ENCODE results near the gene COBL. TPM values are rescaled to one million over a fixed set of nuclear protein-coding genes. Genes with fewer than 3 reads are reported as not detected.

Gene COBL
- total RNA-seq, 2 donors from 2014 or later: 1.4 to 1.6 TPM

DNA sequence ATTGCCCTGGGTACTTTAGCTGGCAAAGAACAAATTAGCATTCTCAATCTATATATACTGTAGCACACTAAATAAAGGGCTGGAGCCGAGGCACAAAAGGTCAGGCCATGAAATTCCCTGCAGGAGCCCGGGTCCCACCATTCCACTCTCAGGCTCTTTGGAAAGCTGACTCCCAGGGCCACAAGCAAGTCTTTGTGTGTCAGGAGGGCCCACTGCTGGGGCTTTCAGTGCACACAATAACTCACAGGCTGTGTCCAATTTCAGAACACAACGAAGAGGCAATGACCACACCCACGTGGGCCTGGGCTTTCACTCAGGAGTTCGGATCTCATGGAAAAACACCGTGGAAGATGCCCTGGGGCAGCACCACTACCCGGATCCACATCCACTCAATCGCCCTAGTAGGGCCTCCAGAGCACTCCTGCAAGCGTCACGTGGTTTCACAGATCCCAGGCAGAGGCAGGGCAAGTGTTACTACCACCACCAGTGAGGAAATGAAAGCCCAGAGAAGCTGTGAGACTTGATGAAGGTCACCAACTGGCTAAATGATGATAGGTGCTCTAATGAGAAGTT, 60.3 kb downstream of the COBL start:
- H3K27me3 ChIP-seq (replicated peaks; ENCODE audit: insufficient read depth): no peaks in the 10 kb centered on the region
- H3K27ac ChIP-seq: no peak overlapping the region
- no peaks in the 10 kb centered on the region for H3K36me3 ChIP-seq
- no peak overlapping the region for H3K4me3 ChIP-seq
- H3K4me1 ChIP-seq (ENCODE audit: control insufficient read depth in 1 of 2, low read depth in 2 of 2): no peaks in the 10 kb centered on the region
- H3K9me3 ChIP-seq: no peaks in the 10 kb centered on the region
- TF ChIP-seq, protein P1, sequence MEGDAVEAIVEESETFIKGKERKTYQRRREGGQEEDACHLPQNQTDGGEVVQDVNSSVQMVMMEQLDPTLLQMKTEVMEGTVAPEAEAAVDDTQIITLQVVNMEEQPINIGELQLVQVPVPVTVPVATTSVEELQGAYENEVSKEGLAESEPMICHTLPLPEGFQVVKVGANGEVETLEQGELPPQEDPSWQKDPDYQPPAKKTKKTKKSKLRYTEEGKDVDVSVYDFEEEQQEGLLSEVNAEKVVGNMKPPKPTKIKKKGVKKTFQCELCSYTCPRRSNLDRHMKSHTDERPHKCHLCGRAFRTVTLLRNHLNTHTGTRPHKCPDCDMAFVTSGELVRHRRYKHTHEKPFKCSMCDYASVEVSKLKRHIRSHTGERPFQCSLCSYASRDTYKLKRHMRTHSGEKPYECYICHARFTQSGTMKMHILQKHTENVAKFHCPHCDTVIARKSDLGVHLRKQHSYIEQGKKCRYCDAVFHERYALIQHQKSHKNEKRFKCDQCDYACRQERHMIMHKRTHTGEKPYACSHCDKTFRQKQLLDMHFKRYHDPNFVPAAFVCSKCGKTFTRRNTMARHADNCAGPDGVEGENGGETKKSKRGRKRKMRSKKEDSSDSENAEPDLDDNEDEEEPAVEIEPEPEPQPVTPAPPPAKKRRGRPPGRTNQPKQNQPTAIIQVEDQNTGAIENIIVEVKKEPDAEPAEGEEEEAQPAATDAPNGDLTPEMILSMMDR (IDR thresholded peaks at IDR 0.05): no peak
- ATAC-seq (ENCODE audit: insufficient number of reproducible peaks, low FRiP score, low read depth) (no peak), DNase-seq (ENCODE audit: low spot score) (no peak)

DNA sequence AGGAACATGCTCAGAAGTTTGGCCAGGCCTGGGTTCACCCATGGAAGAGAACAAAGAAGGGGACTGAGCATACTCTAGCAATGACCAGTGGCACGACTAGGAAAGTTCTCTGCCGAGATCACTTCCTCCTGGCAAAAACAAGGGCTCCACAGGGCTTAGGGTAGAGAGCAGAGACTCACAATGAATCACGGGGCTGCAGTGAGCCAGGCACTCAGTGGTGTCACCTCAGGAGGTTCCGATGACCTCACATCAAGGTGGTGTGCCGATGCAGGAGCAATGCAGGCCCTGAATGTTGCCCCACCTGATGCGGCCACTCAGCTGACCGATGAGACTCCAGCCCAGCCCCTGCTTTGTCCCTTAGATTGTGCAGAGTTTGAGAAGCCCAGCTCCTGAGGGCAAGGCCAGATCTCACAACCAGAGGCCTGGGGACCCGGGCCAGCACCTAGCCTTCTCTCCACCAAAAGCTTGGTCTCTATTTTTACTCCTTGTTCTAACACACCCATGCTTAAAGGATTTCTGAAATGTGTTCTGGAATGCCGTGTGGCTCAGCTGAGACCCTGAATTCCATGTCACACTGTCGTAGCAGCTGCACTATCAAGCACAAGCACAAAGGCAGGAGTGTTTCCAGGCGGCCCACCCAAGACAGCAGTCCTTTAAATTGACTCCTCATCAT, 60.9 kb downstream of the COBL start:
- no peaks in the 10 kb centered on the region for H3K9me3 ChIP-seq
- H3K36me3 ChIP-seq: no peaks in the 10 kb centered on the region
- no peaks in the 10 kb centered on the region for H3K27me3 ChIP-seq (replicated peaks; ENCODE audit: insufficient read depth)
- no peak overlapping the region for H3K27ac ChIP-seq
- DNase-seq (ENCODE audit: low spot score) (no peak), ATAC-seq (ENCODE audit: insufficient number of reproducible peaks, low FRiP score, low read depth) (no peak)
- H3K4me3 ChIP-seq: no peak overlapping the region
- H3K4me1 ChIP-seq (ENCODE audit: control insufficient read depth in 1 of 2, low read depth in 2 of 2): no peaks in the 10 kb centered on the region
- TF ChIP-seq, protein P1 (IDR thresholded peaks at IDR 0.05): no peak

DNA sequence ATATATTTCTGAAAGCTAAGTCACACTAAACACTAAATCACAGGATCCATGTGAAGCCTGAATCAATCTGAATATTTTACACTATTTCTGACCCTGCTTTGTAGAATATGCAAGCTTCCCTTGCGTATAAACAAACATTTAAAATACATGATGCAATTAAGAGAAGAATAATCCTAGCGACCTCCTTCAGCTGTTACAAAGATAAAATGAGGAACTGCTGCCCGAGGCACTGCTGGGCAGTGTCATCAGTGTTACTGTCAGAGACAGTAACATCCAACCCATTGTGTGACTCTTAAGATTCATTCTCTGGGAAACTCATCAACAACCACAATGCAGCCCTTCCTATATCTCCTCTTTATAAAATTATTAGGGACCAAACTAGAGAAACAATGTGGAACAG, 61.6 kb downstream of the COBL start:
- TF ChIP-seq, protein P1 (IDR thresholded peaks at IDR 0.05): no peak
- Histone ChIP-seq H3K4me3 (no peak overlapping the region), H3K27ac (no peak overlapping the region), H3K36me3 (no peaks in the 10 kb centered on the region), H3K9me3 (no peaks in the 10 kb centered on the region), H3K4me1 (ENCODE audit: control insufficient read depth in 1 of 2, low read depth in 2 of 2) (no peaks in the 10 kb centered on the region), H3K27me3 (replicated peaks; ENCODE audit: insufficient read depth) (no peaks in the 10 kb centered on the region)
- DNase-seq (ENCODE audit: low spot score) (no peak), ATAC-seq (ENCODE audit: insufficient number of reproducible peaks, low FRiP score, low read depth) (no peak)

DNA sequence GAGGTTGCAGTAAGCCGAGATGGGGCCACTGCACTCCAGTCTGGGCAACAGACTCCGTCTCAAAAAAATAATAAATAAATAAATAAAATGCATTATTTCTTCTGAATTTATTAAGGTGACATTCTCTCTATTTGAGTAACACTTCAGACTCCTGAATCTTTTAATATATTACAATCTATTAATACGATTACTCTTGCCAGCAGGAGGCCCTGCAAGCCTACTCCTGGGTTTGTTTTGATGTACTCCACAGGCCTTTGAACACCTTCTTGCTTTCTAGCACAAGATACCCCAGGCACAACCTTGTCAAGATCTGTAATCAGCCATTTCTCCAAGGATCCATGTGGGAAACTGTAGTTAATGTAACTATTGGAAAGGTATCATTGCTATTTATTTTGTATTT, 63.5 kb downstream of the COBL start:
- H3K27ac ChIP-seq: no peak overlapping the region
- TF ChIP-seq, protein P1 (IDR thresholded peaks at IDR 0.05): no peak
- ATAC-seq (ENCODE audit: insufficient number of reproducible peaks, low FRiP score, low read depth) (no peak), DNase-seq (ENCODE audit: low spot score) (no peak)
- H3K27me3 ChIP-seq (replicated peaks; ENCODE audit: insufficient read depth): no peaks in the 10 kb centered on the region
- no peaks in the 10 kb centered on the region for H3K4me1 ChIP-seq (ENCODE audit: control insufficient read depth in 1 of 2, low read depth in 2 of 2)
- H3K9me3 ChIP-seq: no peaks in the 10 kb centered on the region
- H3K36me3 ChIP-seq: no peaks in the 10 kb centered on the region
- no peak overlapping the region for H3K4me3 ChIP-seq

DNA sequence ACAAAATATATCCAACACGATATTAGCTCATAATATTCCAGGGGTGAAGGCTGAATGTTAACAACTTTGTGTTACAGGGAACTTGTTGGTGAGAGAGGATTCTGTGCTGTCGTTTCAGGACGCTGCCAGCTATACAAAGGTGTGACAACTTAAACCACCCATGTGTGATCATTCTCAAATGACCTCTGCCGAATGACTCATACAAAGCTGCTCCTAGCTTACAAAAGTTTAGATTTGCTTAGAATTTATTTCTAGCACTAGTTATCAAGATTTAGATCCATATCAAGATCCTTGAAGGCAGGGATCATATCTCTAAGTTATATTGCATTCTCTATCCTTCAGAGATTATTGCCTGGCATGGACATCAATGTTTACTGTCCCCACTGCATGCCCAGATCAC, 65.3 kb downstream of the COBL start:
- H3K27me3 ChIP-seq (replicated peaks; ENCODE audit: insufficient read depth): no peaks in the 10 kb centered on the region
- H3K36me3 ChIP-seq: no peaks in the 10 kb centered on the region
- H3K4me1 ChIP-seq (ENCODE audit: control insufficient read depth in 1 of 2, low read depth in 2 of 2): no peaks in the 10 kb centered on the region
- DNase-seq (ENCODE audit: low spot score) (no peak), ATAC-seq (ENCODE audit: insufficient number of reproducible peaks, low FRiP score, low read depth) (no peak)
- no peaks in the 10 kb centered on the region for H3K9me3 ChIP-seq
- no peak overlapping the region for H3K4me3 ChIP-seq
- TF ChIP-seq, protein P1 (IDR thresholded peaks at IDR 0.05): no peak
- H3K27ac ChIP-seq: no peak overlapping the region

Measured in thoracic aorta (tissue), 2 donors.